Stimulated activated effector memory CD8-positive, alpha-beta T cell treated with anti-CD3 and anti-CD28 coated beads, Interleukin-12 subunit alpha, Interleukin-12 subunit beta, amount 100 ng/mL, for 72 hours (primary cell): ENCODE measurements around the gene CIITA.
"Not testable (repeated sequence)": the region's sequence is repeated elsewhere in the genome, so short reads cannot be mapped to it uniquely, and the experiment has no call there.

Experiments used
- ATAC-seq: fragments of 150-1000 bp; cut with Tn5 transposase; 2 replicates; pipeline ENCODE4 v1.10.0; 2021
- DNase-seq, 2 donors: peaks; one replicate each; pipeline ENCODE4 v3.0.0; 2021 to 2022; ENCODE audit warnings: low spot score in 2 of 2
- H3K27ac Mint-ChIP-seq: one replicate; pipeline ENCODE4 v1.8.0; 2022; ENCODE audit warnings: mild to moderate bottlenecking, mixed read lengths
- H3K36me3 Mint-ChIP-seq: one replicate; pipeline ENCODE4 v1.8.0; 2022; ENCODE audit warnings: mild to moderate bottlenecking, mixed read lengths
- H3K4me1 Mint-ChIP-seq: one replicate; pipeline ENCODE4 v1.8.0; 2022; ENCODE audit warnings: mixed read lengths
- H3K4me3 Mint-ChIP-seq: one replicate; pipeline ENCODE4 v1.8.0; 2022; ENCODE audit warnings: mild to moderate bottlenecking, mixed read lengths
- H3K9me3 Mint-ChIP-seq: one replicate; pipeline ENCODE4 v1.8.0; 2022; ENCODE audit warnings: mixed read lengths

The CIITA gene

DNA sequence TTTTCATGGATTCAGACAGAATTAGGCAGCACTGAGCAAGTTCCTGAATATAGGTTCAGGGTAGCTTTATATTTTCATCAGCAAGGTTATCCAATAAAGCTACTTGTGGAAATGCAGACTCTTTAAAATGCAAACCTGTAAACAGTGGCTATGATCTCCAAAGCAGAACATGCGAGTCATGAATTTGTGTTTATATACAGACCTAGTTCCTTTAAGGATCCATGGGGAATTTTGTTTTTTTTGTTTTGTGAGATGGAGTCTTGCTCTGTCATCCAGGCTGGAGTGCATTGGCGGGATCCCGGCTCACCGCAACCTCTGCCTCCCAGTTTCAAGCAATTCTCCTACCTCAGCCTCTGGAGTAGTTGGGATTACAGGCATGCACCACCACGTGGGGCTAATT lies 82.2 kb downstream of the CIITA start:
- Mint-ChIP-seq H3K9me3 (no peaks in the 10 kb centered on the region), H3K4me1 (peaks cover 51% of the 10 kb centered on the region), H3K36me3 (peaks cover 53% of the 10 kb centered on the region), H3K27ac (no peak overlapping the region), H3K4me3 (no peak overlapping the region)
- ATAC-seq: no peak
- DNase-seq: no peak

DNA sequence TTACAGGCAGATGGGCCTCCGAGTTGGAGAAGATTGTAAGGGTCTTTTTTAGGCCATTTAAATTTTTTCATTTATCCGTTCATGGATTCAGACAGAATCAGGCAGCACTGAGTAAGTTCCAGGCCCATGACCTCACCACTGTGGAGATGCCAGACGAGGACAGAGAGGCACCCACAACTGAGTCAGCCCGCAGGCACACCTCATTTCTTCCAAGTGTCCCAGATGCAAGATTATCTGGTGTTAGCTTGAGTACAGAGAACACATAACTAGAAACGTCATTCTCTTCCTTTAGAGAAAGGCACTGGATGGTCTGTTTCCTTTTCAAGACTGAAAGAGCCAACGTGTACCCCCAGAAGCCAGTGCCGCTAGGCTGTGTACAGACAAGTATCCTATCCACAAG lies 84.2 kb downstream of the CIITA start:
- peak overlapping the region; percentile 35 for H3K27ac Mint-ChIP-seq
- no peak overlapping the region for H3K4me3 Mint-ChIP-seq
- no peak for DNase-seq
- H3K9me3 Mint-ChIP-seq: peaks cover 4% of the 10 kb centered on the region
- no peak for ATAC-seq
- peaks cover 55% of the 10 kb centered on the region for H3K36me3 Mint-ChIP-seq
- H3K4me1 Mint-ChIP-seq: peaks cover 56% of the 10 kb centered on the region

DNA sequence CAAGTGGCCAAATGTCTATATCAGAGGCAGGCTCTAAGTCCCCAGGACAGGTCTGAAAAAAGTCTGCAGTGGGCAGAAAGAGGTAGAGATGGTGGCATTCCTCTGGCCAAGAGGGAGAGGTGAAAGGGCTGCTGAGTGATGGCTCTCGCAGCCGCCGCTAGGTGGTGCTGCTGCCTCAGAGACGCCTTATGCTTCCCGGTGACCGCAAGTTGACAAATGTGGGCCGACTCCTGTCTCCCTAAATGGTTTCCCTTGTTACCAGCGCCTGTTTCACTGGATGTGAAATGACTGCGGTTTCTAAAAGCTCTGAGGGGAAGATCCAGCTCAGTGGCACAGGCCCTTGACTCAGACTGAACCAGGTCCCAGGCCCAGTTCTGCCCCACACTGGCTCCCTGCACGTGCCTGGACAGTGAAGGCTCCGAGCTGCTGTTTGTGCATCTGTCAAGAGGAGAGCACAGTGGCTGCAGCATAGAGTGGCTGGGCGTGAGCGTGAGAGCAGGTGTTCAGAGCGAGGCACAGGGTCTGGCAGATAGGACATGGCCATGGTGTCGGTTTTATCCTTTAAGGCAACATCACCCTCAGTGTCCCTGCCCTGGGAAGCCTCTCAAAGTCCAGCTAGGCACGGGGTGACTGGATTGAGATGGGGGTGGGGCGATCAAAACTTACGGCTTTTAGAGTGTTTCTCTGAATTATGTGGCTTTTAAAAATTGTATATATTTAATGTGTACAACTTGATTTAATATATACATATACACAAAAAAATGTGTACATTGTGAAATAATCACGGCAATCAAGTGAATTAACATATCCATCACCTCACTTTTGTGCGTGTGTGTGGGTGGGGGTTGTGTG lies 87.3 kb downstream of the CIITA start:
- ATAC-seq: peak; percentile 54
- Mint-ChIP-seq H3K4me1 (peaks cover 59% of the 10 kb centered on the region), H3K4me3 (peak overlapping the region; percentile 67), H3K27ac (peak overlapping the region; percentile 94), H3K9me3 (peaks cover 6% of the 10 kb centered on the region), H3K36me3 (peaks cover 43% of the 10 kb centered on the region)
- DNase-seq: peak; percentile 82 to 93

DNA sequence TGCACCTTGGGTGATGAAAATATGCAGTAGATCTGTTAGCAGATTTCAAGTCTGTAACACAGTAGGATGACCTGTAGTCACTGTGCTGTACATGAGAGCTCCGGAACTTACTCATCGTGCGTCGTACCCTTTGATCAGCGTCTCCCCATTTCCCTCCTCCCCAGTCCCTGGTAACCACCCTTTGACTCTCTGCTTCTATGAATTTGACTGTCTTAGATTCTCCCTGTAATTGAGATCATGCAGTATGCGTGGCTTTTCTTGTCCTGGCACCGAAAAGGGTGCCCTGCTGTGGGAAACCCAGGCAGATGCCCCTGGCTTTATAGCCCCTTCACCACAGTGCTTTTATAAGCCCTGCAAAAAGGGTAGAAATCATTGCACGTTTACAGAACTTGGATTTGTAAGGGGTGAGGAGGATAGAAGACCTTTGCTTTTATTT lies 87.9 kb downstream of the CIITA start:
- H3K27ac Mint-ChIP-seq: peak overlapping the region; percentile 94
- peak in 1 of 2 donors; percentile 72 for DNase-seq
- peak; percentile 91 for ATAC-seq
- peak overlapping the region; percentile 67 for H3K4me3 Mint-ChIP-seq
- peaks cover 37% of the 10 kb centered on the region for H3K36me3 Mint-ChIP-seq
- peaks cover 6% of the 10 kb centered on the region for H3K9me3 Mint-ChIP-seq
- H3K4me1 Mint-ChIP-seq: peaks cover 59% of the 10 kb centered on the region

DNA sequence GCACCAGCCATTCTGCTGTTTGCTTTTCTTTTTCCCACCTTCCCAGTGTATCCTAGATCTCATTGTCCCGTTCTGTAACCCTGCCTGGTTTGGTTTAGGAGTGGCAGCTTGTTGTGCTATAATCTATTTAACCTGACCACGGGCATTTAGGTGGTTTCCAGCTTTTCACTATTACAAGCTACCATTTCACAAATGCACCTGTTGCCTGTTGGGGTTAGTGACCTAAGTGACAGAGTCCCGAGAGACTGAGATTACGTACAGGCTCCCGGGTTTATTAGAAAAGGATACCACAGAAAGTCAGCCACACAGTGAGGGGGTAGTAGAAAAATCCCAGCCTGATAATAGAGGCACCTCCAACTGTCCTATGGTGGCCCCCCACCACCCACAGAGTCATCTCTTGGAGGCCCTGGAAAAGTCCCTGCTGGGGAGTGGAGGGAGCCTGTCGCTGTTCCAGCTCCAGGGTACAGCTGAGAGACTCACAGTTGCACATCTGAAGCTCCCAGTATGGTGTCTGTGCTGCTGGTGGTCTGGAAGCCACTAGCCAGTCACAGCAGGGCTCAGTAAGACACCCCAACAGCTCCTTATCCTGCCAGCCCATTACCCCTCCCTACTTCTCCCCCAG lies 88.5 kb downstream of the CIITA start:
- Mint-ChIP-seq H3K9me3 (peaks cover 6% of the 10 kb centered on the region), H3K27ac (peak overlapping the region; percentile 94), H3K4me3 (peak overlapping the region; percentile 67), H3K36me3 (peaks cover 38% of the 10 kb centered on the region), H3K4me1 (peaks cover 54% of the 10 kb centered on the region)
- ATAC-seq (peak; percentile 69), DNase-seq (peak; percentile 27 to 80)

DNA sequence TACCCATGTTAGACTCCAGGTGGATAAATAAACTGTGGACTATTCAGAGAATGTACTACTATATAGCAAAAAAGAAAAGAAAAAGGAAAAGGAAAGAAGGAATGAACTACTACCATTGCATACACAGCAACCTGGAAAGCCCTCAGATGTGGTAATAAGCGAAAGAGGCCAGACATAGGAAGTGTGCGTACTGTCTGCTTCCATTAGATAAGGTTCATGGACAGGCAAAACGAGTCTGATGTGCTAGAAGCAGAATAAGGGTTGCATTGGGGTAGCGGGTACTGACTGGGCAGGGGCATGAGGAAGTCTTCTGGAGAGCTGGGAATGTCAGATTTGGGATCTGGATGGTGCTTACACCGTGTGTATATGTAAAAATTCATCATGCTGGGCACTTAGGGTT lies 89.1 kb downstream of the CIITA start:
- peak overlapping the region; percentile 94 for H3K27ac Mint-ChIP-seq
- peak overlapping the region; percentile 67 for H3K4me3 Mint-ChIP-seq
- H3K4me1 Mint-ChIP-seq: peaks cover 49% of the 10 kb centered on the region
- no peak for ATAC-seq
- H3K36me3 Mint-ChIP-seq: peaks cover 44% of the 10 kb centered on the region
- no peak for DNase-seq
- H3K9me3 Mint-ChIP-seq: peaks cover 6% of the 10 kb centered on the region

DNA sequence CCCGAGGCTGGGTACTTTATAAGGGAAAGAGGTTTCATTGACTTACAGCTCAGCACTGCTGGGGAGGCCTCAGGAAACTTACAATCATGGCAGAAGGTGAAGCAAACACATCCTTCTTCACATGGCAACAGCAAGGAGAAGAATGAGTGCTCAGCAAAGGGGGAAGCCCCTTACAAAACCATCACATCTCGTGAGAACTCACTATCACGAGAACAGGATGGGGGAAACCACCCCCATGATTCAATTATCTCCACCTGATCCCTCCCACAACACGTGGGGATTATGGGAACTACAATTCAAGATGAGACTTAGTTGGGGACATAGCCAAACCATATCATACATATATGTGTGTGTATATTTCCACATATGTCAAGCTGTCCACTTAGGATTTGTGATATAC lies 89.6 kb downstream of the CIITA start:
- ATAC-seq, H3K9me3 Mint-ChIP-seq, DNase-seq: not testable (repeated sequence)
- Mint-ChIP-seq H3K27ac (peak overlapping the region; percentile 94), H3K4me1 (peaks cover 48% of the 10 kb centered on the region), H3K36me3 (peaks cover 49% of the 10 kb centered on the region), H3K4me3 (peak overlapping the region; percentile 67)

DNA sequence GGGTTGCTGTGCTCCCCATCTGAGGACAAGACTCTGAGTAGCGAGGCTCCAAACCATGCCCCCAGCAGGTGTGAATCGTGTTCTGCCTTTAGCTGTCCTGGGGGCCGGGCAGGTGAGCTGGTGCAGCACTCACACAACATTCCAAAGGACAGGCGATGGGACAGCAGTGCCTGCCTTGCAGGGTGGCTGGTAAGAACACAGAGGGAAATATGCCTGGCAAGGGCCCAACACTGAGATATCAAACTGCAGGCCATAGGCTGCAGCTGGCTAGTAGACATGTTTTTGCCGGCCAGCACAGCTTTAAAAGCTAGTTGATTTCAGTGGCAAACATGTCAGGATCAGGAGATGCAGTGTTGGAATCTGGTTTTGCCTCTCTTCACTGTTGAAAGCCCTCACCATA lies 91.0 kb downstream of the CIITA start:
- H3K9me3 Mint-ChIP-seq: peaks cover 6% of the 10 kb centered on the region
- H3K27ac Mint-ChIP-seq: no peak overlapping the region
- DNase-seq: no peak
- H3K4me1 Mint-ChIP-seq: peaks cover 62% of the 10 kb centered on the region
- no peak overlapping the region for H3K4me3 Mint-ChIP-seq
- H3K36me3 Mint-ChIP-seq: peaks cover 57% of the 10 kb centered on the region
- ATAC-seq: no peak

DNA sequence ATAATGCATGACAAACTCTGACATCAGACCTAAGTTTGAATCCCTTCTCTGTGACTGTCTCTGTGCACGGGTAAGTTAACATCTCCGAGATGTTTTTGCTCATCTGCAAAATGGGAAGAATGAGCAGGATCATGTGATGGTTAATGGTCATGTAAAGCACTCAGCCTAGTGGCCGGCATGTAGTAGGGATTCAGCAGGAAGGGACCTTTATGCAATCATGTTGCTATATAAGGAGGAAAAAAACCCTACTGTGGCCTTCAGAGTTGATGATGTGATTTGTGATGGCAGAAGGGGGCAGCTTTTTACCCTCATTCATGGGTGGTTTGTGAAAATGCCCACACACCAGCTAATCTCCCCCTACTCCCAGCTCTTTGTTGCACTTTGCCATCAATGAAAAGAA lies 91.5 kb downstream of the CIITA start:
- Mint-ChIP-seq H3K36me3 (peaks cover 57% of the 10 kb centered on the region), H3K27ac (no peak overlapping the region), H3K4me1 (peaks cover 67% of the 10 kb centered on the region)

DNA sequence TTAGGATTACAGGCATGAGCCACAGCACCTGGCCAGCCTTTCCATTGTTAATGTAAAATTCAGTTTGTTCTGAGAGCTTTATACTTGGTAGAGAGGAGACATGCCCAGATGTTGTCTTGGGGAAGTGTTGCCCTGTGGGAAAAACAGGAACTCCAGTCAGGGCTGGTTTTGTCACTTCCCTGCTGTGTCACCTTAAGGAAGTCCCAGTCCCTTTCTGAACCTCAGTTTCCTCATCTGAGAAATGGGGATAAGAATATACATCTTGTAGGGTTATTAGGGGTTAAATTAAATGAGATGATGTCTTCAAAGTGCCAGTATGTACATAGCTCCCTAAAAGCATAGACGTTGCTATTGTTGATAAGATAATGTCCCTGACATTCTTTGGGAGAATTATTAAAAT lies 92.6 kb downstream of the CIITA start:
- peaks cover 60% of the 10 kb centered on the region for H3K4me1 Mint-ChIP-seq

More for the DNA sequence above, 91.5 kb downstream of the CIITA start:
- ATAC-seq (no peak), DNase-seq (no peak)
- Mint-ChIP-seq H3K4me3 (no peak overlapping the region), H3K9me3 (peaks cover 6% of the 10 kb centered on the region)

DNA sequence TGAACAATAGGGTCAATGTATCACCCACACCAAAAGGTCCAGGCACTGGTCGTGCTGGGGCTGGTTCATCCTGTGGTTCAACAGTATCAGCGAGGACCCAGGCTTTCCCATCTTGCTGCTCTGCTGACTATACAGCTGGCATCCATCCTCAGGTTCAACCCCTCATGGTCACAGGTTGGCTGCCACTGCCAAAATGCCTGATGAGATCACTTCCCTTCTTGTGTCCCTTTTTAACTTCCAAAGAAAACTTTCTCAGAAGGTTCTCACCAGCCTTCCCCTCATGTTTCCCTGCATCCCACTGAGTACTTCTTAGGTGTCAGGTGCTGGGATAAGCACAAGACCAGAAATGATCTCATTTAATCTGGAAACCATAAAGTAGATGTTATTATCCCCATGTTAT lies 93.1 kb downstream of the CIITA start:
- Mint-ChIP-seq H3K27ac (no peak overlapping the region), H3K36me3 (peaks cover 66% of the 10 kb centered on the region)

More for the DNA sequence above, 92.6 kb downstream of the CIITA start:
- Mint-ChIP-seq H3K4me3 (no peak overlapping the region), H3K27ac (no peak overlapping the region), H3K9me3 (peaks cover 6% of the 10 kb centered on the region), H3K36me3 (peaks cover 62% of the 10 kb centered on the region)
- ATAC-seq (no peak), DNase-seq (no peak)

DNA sequence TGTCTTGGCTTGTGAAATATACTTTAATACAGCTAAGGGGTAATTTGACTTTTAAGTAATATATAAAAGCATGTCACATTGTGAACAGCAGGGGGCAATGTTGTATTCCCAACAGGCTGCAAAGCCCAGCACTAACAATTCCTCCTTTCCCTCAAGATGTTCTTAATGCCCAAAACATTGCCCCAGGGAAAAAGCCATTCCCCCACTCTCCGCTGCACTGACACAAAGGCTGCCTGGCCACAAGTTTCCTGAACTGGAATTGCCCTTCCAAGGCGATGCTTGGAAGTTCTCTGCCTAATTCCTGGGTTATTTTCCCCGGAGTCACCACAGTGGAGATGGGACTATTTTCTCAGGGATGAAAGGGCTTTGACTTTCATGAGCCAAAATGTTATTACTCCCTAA lies 94.6 kb downstream of the CIITA start:
- no peak for DNase-seq
- no peak for ATAC-seq
- H3K4me1 Mint-ChIP-seq: peaks cover 44% of the 10 kb centered on the region
- no peak overlapping the region for H3K27ac Mint-ChIP-seq
- no peaks in the 10 kb centered on the region for H3K9me3 Mint-ChIP-seq
- H3K4me3 Mint-ChIP-seq: no peak overlapping the region
- H3K36me3 Mint-ChIP-seq: peaks cover 72% of the 10 kb centered on the region

More for the DNA sequence above, 93.1 kb downstream of the CIITA start:
- peaks cover 6% of the 10 kb centered on the region for H3K9me3 Mint-ChIP-seq
- H3K4me3 Mint-ChIP-seq: no peak overlapping the region
- H3K4me1 Mint-ChIP-seq: peaks cover 59% of the 10 kb centered on the region
- DNase-seq (no peak), ATAC-seq (no peak)

DNA sequence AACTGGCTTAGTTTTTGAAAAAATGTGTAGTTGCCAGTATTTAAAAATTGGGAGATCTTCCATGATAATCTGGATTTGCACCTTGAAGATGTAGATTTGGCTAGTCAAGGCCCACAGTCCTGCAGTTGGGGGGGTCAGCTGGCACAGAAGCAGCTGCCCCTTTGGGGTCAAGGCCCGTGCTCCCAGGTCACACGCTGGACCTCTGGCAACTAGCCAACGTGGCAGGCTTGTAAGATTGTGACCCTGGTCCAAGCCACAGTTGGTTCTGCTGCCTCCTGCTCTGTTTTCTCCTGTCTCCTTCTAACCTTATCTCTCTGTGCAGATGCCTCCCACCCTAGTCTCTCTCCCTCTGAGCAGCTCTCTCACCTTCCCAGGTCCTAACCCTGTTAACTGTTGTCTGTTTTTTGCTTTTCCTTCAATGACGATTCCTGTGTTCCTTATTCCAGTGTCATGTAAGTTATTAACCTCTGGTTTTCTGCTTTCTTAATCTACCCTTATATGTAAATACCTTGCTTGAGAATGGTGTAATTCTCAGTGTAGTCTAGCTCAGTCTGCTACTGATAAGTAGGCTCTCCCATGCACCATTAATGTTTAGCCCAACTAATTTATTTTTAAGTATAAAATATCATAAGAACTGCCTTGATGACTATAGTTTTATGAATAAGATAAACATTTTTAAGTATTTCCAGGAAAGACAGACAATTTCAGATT lies 95.3 kb downstream of the CIITA start:
- peaks cover 37% of the 10 kb centered on the region for H3K4me1 Mint-ChIP-seq
- peak overlapping the region; percentile 57 for H3K27ac Mint-ChIP-seq
- ATAC-seq (no peak), DNase-seq (no peak)
- no peaks in the 10 kb centered on the region for H3K9me3 Mint-ChIP-seq
- peaks cover 73% of the 10 kb centered on the region for H3K36me3 Mint-ChIP-seq
- H3K4me3 Mint-ChIP-seq: peak overlapping the region; percentile 38

DNA sequence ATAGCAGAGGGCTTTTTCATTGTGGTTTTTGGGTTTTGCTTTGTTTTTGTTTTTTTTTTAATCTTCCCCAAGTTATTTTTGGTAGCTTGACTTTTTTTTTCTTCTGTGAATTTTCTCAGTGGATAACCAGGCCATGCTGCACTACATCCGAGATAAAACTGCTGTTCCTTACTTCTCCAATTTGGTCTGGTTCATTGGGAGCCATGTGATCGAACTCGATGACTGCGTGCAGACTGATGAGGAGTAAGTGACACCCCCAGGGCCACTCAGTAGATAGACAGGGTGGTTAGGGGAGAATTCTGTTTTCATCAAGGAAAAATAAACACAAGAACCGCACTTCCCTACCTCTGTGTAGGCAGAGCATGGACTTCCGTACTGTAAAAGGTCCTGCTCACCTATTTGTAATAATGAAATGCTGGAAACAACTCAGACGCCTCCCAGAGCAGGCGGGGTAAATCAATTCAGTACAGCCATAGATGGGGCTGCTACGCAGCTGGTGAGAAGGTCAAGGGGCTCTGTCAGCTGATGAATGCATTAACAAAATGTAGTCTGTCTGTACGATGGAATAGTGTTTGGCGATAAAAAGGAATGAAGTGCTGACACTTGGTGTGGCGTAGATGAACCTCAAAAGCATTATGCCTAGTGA lies 95.9 kb downstream of the CIITA start:
- ATAC-seq: peak; percentile 45
- H3K4me1 Mint-ChIP-seq: peaks cover 41% of the 10 kb centered on the region
- peaks cover 77% of the 10 kb centered on the region for H3K36me3 Mint-ChIP-seq
- DNase-seq: no peak
- no peaks in the 10 kb centered on the region for H3K9me3 Mint-ChIP-seq
- H3K4me3 Mint-ChIP-seq: peak overlapping the region; percentile 38
- peak overlapping the region; percentile 57 for H3K27ac Mint-ChIP-seq

DNA sequence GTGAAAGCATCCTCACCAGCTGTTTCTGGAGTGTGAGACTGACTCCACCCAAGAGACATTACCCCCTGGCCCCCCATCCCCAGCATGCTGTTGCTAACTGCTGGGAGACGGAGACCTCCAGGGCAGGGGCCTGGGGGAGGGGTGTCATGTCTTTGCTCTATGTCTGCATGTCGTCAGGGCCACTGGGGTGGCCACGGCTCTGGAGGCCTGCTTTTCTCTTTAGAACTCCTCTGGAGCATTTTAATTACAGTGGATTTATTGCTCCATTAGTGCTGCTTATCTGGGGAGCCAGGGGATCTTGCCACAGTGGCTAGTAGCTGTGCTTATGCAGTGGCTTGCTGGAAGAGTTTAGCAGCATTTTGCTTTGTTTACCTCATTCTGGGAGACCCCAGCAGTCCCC lies 99.6 kb downstream of the CIITA start:
- H3K27ac Mint-ChIP-seq: no peak overlapping the region
- DNase-seq (no peak), ATAC-seq (no peak)
- H3K4me3 Mint-ChIP-seq: no peak overlapping the region
- H3K9me3 Mint-ChIP-seq: no peaks in the 10 kb centered on the region
- peaks cover 42% of the 10 kb centered on the region for H3K4me1 Mint-ChIP-seq
- peaks cover 97% of the 10 kb centered on the region for H3K36me3 Mint-ChIP-seq
